Lung (tissue), 12 donors: ENCODE results near the gene SLC37A3. TPM values are rescaled to one million over a fixed set of nuclear protein-coding genes. Genes with fewer than 3 reads are reported as not detected.

ENCODE experiments used
- ATAC-seq: fragments of 200-7000 bp; cut with Tn5 transposase; one replicate; pipeline ENCODE4 v1.9.1; 2020; ENCODE audit warnings: moderate number of reproducible peaks; ENCODE audit not compliant: insufficient read depth, low FRiP score
- DNase-seq, 3 donors: peaks; one replicate each; pipeline ENCODE4 v3.0.0-alpha.2; 2013 to 2017
- H3K27ac ChIP-seq, 2 donors: one replicate each; pipeline ENCODE4 v1.5.1; 2013; ENCODE audit warnings: mild to moderate bottlenecking in 2 of 2, moderate library complexity in 2 of 2, control low read depth in 1 of 2, inconsistent platforms in 1 of 2, low read depth in 1 of 2, low read length in 1 of 2
- H3K27me3 ChIP-seq, 3 donors: one replicate each; pipeline ENCODE4 v1.5.1; 2013; ENCODE audit warnings: low read length in 2 of 3; ENCODE audit not compliant: control insufficient read depth in 3 of 3, insufficient read depth in 3 of 3
- H3K36me3 ChIP-seq, 4 donors: one replicate each; pipeline ENCODE4 v1.5.1; 2013; ENCODE audit warnings: low read length in 4 of 4, mild to moderate bottlenecking in 1 of 4, moderate library complexity in 1 of 4; ENCODE audit not compliant: control insufficient read depth in 4 of 4, insufficient read depth in 4 of 4
- H3K4me1 ChIP-seq, 5 donors: one replicate each; pipeline ENCODE4 v1.5.1; 2013; ENCODE audit warnings: low read length in 5 of 5, mild to moderate bottlenecking in 2 of 5, moderate library complexity in 1 of 5; ENCODE audit not compliant: control insufficient read depth in 5 of 5, insufficient read depth in 5 of 5
- H3K4me3 ChIP-seq: one replicate; pipeline ENCODE4 v1.5.1; 2013; ENCODE audit warnings: mild to moderate bottlenecking, control low read depth, moderate library complexity
- H3K9ac ChIP-seq, 2 donors: one replicate each; pipeline ENCODE4 v1.5.1; 2013; ENCODE audit warnings: low read length in 2 of 2, control low read depth in 1 of 2; ENCODE audit not compliant: insufficient read depth in 1 of 2
- H3K9me3 ChIP-seq, 4 donors: one replicate each; pipeline ENCODE4 v1.5.1; 2013; ENCODE audit warnings: low read length in 3 of 4, mild to moderate bottlenecking in 1 of 4, moderate library complexity in 1 of 4; ENCODE audit not compliant: control insufficient read depth in 4 of 4, insufficient read depth in 3 of 4
- CTCF ChIP-seq: IDR thresholded peaks from 2 replicates; pipeline ENCODE4 v1.5.1; 2012; ENCODE audit warnings: mild to moderate bottlenecking; ENCODE audit errors: control extremely low read depth, extremely low read depth
- WGBS, 2 donors: extraction: QIAGEN DNeasy Blood & Tissue Kit; methylation state at CpG; one replicate each; pipeline ENCODE4 v1.1.7; 2013; 5-methylcytosine and 5-hydroxymethylcytosine counted together
- polyA plus RNA-seq, 2 donors: library from polyadenylated mRNA; stranded (reverse); fragments of 200-250 nt; gene quantifications; one replicate each; pipeline ENCODE4 v1.2.1, GENCODE V29; 2013
- total RNA-seq, 2 donors: library from RNA; depleted of rRNA in 1 of 2; stranded (reverse); fragments of >200 nt in 1 of 2; gene quantifications; one replicate each; pipeline ENCODE4 v1.2.1, GENCODE V29; 2014 to 2021
- donor health status: control.
- donor health status: control.
- donor health status: Bipolar disorder and iron deficiency.
- donor health status: healthy.
- donor health status: DM: yes; HTN: yes; CAD: no.

SLC37A3 gene
- total and polyA plus RNA-seq, 4 donors: 19.2 to 53.4 (median 26.8) TPM

GRCh38 chr7:140375323-140375722, 23.0 kb downstream of the SLC37A3 start:
- no peaks in the 10 kb centered on the region for H3K9me3 ChIP-seq
- 99% methylated on average over 9 of the region's 9 CpGs for WGBS, 2 donors
- no peak for DNase-seq
- H3K4me1 ChIP-seq: no peaks in the 10 kb centered on the region
- no peak for TF ChIP-seq CTCF
- no peaks in the 10 kb centered on the region for H3K27me3 ChIP-seq
- no peak overlapping the region for H3K27ac ChIP-seq
- H3K36me3 ChIP-seq: peaks cover 0 to 10% (median 2%) of the 10 kb centered on the region in 4 donors
- H3K9ac ChIP-seq: no peak overlapping the region
- no peak for ATAC-seq
- H3K4me3 ChIP-seq: no peak overlapping the region

- no peak overlapping the region for H3K9ac ChIP-seq
- no peak overlapping the region for H3K27ac ChIP-seq
- peaks cover 0 to 8% (median 3%) of the 10 kb centered on the region in 4 donors for H3K36me3 ChIP-seq
- H3K4me3 ChIP-seq: no peak overlapping the region
- H3K9me3 ChIP-seq: no peaks in the 10 kb centered on the region
- no peak for ATAC-seq
- no peaks in the 10 kb centered on the region for H3K27me3 ChIP-seq
- no peaks in the 10 kb centered on the region for H3K4me1 ChIP-seq
- WGBS, 2 donors: 94 to 97% methylated on average over 4 of the region's 4 CpGs
- TF ChIP-seq CTCF: no peak
- no peak for DNase-seq
Measured at GRCh38 chr7:140369294-140369693, 29.0 kb downstream of the SLC37A3 start.

- 89 to 96% methylated on average over 9 of the region's 9 CpGs for WGBS, 2 donors
- ATAC-seq: no peak
Measured at GRCh38 chr7:140367528-140367927, 30.8 kb downstream of the SLC37A3 start.

More at GRCh38 chr7:140367528-140367927, 30.8 kb downstream of the SLC37A3 start:
- DNase-seq: no peak
- peaks cover 3 to 9% (median 3%) of the 10 kb centered on the region in 4 donors for H3K36me3 ChIP-seq
- H3K4me1 ChIP-seq: no peaks in the 10 kb centered on the region
- no peak overlapping the region for H3K9ac ChIP-seq
- H3K4me3 ChIP-seq: no peak overlapping the region
- no peaks in the 10 kb centered on the region for H3K9me3 ChIP-seq
- H3K27ac ChIP-seq: no peak overlapping the region
- H3K27me3 ChIP-seq: no peaks in the 10 kb centered on the region
- no peak for TF ChIP-seq CTCF
